Fibroblast of lung (primary cell): ENCODE measurements around the gene GREB1.

ENCODE experiments used
- CTCF ChIP-seq, 2 donors: IDR thresholded peaks in 1 of 2; conservative IDR thresholded peaks in 1 of 2; 1 replicate in 1 of 2; 2 replicates in 1 of 2; pipeline ENCODE4 v1.5.1; 2011 to 2012; ENCODE audit warnings: low read length in 2 of 2, control low read depth in 1 of 2, inconsistent platforms in 1 of 2, low read depth in 1 of 2, mild to moderate bottlenecking in 1 of 2
- EZH2 ChIP-seq: IDR thresholded peaks from 2 replicates; pipeline ENCODE4 v1.5.1; 2012; ENCODE audit warnings: low read length, control low read depth, mild to moderate bottlenecking; ENCODE audit errors: missing control alignments

- TF ChIP-seq CTCF (conservative IDR thresholded peaks at IDR 0.05 in 1 of 2, IDR thresholded peaks at IDR 0.05 in 1 of 2; ENCODE audit: low read depth in 1 of 2, low read length in 2 of 2), result no peak
- TF ChIP-seq EZH2, result no peak
Observed at GRCh38 chr2:11574176-11575046, 40.6 kb downstream of the GREB1 start.
